GM21367 (cell line): ENCODE data around the gene PAQR5.
"Not testable (repeated sequence)": the region's sequence is repeated elsewhere in the genome, so short reads cannot be mapped to it uniquely, and the experiment has no call there.

ENCODE experiments used
- ATAC-seq: cut with Tn5 transposase; IDR thresholded peaks from one replicate; pipeline ENCODE4 v1.9.1; 2021; ENCODE audit not compliant: unreplicated experiment

Gene PAQR5

GRCh38 chr15:69298697-69299441, at the start of gene PAQR5:
Gene PAQR5, plus strand, starts transcription at chr15:69298912. Its CDS starts 61,169 bp downstream, at chr15:69360081.
- no peak for ATAC-seq

DNA sequence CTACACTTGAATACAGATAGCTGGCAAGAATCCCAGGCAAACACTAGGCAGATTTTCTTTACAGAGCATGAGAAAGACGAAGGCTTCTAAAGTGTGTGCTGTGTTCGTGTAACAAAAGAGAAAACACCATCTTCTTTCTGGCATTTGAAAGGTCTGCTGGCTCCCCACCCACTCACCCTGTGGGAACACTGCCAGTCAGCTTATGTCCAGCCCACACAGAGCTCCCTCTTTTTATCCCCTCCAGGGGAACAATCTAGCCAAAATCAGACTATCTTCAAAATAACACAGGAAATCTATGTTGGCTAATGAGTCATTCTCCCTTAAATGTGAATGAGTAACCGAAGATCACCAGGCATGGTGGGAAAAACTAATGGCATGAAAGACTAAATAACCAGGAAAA, 45.6 kb upstream of the PAQR5 start:
- ATAC-seq, result no peak

DNA sequence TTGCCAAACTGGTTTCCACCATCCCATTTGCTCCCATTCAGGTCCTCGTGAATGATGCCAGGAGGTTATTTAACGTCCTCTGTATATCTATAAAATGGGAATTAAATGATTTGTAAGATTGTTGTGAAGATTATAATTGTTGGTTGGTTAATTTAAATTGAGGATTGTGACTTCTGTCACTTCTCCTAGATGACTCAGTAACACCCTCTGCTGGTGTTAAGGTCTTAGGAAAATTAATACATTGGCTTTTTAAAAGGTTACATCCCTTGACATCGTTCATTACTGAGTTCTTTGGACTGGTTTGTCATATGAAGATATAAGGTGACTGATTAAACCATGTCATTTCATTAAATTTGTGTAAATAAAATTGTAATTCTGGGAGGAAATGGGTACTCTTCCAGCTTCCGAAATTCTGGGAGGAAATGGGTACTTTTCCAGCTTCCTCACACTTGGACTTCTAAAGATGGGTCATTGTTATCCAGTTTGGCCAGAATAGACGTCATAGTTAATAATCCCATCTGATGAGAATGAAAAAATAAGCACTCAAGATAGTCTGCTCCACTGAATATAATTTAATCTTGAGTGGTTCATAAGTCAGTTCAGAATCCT, 33.3 kb upstream of the PAQR5 start:
- ATAC-seq, result no peak

DNA sequence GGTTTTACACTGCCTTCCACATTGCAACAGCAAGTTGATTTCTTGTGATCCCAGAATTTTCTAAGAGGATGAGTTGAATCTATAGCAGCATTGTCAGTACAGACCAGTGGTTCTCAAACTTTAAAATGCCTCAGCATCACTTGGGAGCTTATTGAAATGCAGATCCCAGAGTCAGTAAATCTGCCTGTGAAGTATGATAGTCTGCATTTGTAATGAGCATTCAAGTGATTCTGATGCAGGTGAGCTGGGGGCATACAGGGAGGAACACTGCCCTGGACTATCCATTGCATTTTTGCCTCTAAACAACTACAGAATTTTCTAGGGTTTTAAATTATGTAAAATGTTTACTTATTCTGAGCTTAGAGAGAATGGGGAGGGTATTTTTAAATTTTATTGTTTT, 27.5 kb upstream of the PAQR5 start:
- no peak for ATAC-seq

DNA sequence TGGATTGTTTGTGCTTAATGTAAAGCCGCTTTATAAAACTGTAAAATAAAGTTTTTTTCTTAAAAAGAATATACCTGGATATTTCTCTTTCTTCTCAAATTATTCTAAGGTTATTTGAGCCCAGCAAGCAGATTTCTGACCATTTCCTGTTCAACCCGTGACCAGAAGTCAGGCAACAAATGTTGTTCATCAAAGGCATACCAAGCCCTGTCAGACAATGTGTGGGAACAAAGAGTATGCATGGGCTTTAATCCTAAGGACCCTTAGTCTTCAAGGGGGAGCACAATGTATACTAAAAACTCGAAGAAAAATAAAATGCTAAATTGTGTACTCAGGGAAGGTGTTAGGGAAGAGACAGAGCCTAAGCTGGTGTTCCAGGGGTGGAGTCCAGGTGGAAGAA, 26.6 kb upstream of the PAQR5 start:
- ATAC-seq, result no peak

DNA sequence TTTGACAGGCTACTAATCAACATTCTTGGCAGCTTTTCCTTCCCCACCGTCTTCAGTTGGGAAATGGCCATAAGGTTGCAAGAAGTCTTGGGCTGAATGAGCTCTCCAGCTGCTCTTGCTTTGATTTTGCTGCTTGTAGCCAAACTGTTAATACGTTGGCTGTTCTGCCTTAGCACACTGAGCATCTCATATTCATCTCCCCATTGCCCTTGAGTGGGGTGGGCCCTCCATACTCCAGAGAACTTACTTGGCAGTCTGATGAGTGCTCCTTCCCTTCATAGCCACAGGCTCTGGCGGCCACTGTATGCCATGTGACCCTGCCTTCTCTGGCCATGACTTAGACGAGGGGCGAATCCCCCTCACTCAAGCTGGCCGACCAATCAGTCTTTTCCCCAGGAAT, 25.8 kb upstream of the PAQR5 start:
- ATAC-seq, result no peak

DNA sequence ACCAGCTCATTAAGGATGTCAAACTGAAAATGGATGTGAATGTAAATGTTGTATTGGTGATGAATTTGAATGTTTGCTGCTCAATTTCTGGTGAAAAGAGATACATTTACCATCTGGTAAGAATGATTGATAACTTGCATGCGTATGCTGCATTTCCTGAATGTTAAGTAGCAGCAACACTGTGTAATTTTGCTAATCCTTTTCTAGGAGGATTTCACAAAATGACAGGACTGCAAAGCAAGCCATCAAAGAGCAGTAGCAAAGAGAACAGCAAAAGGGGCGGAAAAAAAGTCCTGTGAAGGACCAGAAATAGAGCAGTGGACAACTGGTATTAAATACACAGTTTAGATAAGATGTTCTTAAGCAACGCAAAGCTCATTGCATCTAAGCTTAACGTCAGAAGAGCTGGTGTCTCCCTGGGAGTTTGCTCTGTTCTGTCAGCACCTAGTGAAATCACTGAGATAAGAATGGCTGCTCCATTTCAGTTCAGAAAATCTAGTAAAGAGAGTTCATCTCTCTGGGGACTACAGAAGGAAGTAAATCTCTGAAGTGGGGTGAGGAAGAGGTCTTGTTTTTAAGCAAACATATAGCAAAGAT, 23.5 kb upstream of the PAQR5 start:
- no peak for ATAC-seq

DNA sequence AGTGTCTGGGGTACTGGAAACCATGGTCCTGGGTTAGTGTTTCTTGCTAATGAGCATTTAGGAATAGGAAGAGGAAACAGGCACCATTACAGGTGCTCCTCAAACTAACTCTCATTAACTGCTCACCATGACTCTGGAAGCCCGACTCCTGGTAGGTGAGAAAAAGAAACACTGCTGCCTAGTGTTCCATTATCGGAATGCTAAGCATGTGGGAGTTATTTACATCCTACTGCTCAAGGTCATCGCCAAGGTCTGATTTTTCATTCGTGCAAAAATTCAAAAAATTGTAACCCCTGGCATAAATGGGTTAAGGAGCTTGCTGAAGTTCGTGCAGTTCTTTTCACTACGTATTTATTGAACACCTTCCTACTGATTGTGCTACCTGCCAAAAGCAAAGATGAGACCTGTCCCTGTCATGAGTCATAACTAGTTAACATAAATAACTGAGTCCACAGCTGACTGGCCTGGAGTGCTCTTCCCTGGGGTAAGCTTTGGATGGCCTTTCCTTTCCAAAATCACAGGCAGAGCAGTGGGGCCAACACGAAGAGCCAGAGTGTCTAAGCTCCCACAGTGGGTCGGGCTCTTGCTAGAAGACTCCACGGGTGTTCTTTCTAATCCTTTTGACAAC, 22.7 kb upstream of the PAQR5 start:
- ATAC-seq, result no peak

- ATAC-seq, result no peak
Observed at GRCh38 chr15:69277316-69277715, 21.4 kb upstream of the PAQR5 start.

- no peak for ATAC-seq
Observed at GRCh38 chr15:69279636-69280035, 19.1 kb upstream of the PAQR5 start.

DNA sequence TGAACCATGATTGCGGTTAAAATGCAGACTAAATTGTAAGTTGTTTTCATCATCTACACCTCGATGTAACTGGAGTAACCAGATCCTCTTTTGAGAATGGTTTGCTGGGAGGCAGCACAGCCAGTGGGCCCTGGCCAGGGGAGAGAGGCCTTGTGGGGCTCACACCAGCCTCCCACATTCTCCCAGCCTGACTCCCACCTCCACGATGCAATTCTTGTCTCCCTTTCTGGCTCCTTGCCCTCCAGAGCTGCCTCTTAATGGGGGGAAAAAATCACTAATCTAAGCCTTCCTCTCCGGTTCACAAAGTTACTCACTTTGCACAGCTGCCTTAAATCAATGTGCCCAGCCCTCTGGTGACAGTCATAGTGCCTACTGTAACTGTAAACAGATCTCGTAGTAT, 17.9 kb upstream of the PAQR5 start:
- ATAC-seq, result no peak

DNA sequence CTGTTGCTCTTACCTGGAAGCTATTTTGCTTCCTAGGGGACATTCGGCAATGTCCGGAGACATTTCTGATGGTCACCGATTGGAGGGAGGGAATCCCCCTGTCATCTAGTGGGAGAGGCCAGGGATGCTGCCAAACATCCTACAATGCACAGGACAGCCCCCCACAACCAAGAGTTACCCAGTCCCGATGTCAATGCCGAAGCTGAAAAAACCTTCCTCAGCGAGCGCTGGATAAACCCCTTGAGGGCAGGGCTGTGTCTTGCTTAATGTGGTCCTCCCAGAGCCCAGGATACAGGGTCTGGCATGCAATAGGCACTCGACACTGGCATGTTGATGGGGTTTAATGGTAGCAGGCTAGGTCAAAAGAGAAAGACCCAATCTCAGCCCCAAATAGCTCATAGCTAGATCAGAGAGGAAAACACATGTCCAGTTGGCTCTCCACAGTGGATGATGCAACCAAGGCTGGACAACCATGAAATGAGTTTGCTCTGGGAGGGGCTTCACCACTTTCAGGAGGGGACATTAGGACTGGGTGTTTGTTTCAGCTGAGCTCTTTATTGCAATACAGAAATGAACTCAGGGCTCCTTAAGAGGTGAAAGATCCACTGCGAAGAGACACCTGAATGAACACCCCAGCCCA, 16.5 kb upstream of the PAQR5 start:
- no peak for ATAC-seq

- ATAC-seq, result no peak
Observed at GRCh38 chr15:69285834-69286233, 12.9 kb upstream of the PAQR5 start.

GRCh38 chr15:69288011-69288410, 10.7 kb upstream of the PAQR5 start:
- no peak for ATAC-seq

DNA sequence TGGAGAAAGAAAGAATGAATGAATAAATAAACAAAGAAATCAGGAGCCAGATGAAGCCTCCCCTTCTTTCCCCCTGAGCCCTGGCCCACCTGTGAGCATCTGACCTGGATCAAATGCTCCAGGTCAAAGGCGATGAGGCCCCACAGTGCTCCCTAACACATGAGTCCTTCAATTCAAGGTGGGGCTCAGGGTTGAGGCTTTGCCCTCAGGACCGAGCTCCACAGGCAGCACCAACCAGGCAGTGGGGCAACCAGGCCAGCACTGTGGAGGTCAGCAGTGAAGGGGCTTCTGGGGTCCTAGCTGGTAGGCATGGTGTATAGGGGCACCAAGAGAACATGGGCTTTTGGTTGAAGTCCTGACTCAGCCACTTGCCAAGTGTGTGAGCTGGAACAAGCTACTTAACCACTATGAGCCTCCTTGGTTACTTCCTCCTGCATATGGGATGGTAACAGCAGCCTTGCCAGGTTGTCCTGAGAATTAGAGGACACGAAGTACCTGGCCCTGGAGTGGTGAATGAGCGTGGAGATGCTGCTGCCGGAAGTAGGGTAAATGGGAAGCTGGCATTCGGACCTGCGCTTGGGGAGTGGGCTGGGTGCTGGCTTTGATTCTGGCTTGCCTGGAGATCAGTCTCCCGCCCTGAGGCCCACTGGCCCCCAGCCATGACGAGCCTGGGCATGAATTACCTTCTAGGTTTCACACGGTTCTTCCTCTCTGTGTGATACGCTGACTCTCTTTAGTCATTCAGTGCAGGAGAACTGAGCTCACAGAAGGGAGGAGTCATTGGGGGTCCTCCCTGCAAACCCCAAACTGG, 10.0 kb upstream of the PAQR5 start:
- ATAC-seq, result no peak

DNA sequence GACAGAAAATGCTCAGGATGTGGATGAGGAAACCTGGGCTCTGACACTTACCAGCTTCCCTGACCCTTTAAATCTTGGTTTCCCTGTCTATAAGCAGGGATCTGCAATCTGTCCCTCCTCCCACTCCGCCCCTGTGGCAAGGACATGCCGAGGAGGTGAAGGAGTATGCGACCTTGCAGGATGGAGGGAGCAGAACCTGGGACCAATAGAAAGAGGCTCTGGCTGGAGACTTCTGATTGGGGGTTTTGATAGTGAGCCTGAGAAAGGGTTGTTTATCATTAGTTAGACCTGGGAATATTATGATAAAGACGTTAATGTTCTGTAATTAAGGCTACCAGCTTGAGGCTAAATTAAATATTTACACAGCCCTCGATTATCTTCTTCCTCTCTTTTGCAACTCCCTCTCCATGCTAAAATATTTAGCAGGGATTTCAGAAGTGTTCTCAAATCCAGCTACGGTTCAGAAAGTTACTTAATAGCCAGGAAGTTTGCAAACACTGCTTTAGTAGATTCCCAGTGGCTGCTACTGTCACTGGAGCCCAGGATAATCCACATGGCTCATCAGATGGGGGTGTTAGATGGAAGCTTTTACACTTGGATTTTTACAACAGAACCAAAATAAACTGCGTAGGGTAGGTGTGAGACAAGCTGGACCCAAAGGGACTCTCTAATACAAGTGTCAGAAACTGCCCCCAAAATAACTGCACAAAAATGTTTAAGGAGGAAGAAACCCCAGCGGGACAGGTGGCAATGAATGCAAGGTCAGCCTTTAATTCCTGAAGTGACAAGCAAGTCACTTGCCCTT, 9.2 kb upstream of the PAQR5 start:
- no peak for ATAC-seq

- no peak for ATAC-seq
Observed at GRCh38 chr15:69290346-69291164, 8.2 kb upstream of the PAQR5 start.

- ATAC-seq, result not testable (repeated sequence)
Observed at GRCh38 chr15:69291651-69292050, 7.1 kb upstream of the PAQR5 start.

DNA sequence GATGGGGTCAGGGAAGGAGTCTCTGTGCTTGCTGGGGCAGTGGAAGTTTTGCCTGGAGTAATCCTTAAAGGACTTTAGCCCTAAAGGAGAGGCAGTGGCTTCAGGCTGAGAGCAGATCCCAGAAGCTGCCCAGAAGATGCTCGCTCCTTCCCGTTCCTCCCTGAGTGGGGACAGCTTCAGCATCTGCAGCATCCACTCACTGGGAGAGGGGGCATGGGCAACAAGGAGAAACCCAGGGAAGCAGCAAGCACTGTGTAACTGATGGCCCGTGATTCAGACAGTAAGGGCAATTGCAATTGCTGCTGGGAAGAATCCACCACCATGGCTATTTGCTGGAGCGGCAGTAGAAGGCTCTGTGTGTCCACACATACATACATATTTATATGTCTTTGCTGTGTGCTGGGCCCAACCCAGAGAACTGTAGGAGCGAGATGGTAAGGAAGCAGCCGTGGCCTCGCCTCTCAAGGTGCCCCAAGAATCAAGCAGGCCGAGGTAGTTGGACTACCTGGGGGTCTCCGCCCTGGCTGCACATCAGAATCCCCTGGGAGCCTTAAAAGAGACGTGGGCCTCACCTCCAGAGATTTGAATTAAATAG, 5.8 kb upstream of the PAQR5 start:
- ATAC-seq, result no peak
